Nephron progenitor cell (in vitro differentiated cells): ENCODE data around the gene COPE.

Source experiments
- DNase-seq: peaks from one replicate; pipeline ENCODE4 v3.0.0; 2021
- H3K27ac Mint-ChIP-seq: 2 replicates; pipeline ENCODE4 v1.8.0; 2021; ENCODE audit warnings: mild to moderate bottlenecking, moderate library complexity, mixed read lengths
- H3K27me3 Mint-ChIP-seq: 2 replicates; pipeline ENCODE4 v1.8.0; 2021; ENCODE audit warnings: mild to moderate bottlenecking, low read depth, mixed read lengths; ENCODE audit not compliant: poor library complexity
- H3K36me3 Mint-ChIP-seq: 2 replicates; pipeline ENCODE4 v1.8.0; 2021; ENCODE audit warnings: low read depth, mixed read lengths
- H3K4me1 Mint-ChIP-seq: 2 replicates; pipeline ENCODE4 v1.8.0; 2021; ENCODE audit warnings: mixed read lengths
- H3K4me3 Mint-ChIP-seq: 2 replicates; pipeline ENCODE4 v1.8.0; 2021; ENCODE audit warnings: mild to moderate bottlenecking, moderate library complexity, mixed read lengths
- H3K9me3 Mint-ChIP-seq: 2 replicates; pipeline ENCODE4 v1.8.0; 2021; ENCODE audit warnings: mild to moderate bottlenecking, moderate library complexity, mixed read lengths
- CTCF ChIP-seq: fragments of 200-600 bp; sonication (generic); IDR thresholded peaks from 2 replicates; pipeline ENCODE4 v1.5.0; 2021; ENCODE audit warnings: antibody characterized with exemption

COPE gene

DNA sequence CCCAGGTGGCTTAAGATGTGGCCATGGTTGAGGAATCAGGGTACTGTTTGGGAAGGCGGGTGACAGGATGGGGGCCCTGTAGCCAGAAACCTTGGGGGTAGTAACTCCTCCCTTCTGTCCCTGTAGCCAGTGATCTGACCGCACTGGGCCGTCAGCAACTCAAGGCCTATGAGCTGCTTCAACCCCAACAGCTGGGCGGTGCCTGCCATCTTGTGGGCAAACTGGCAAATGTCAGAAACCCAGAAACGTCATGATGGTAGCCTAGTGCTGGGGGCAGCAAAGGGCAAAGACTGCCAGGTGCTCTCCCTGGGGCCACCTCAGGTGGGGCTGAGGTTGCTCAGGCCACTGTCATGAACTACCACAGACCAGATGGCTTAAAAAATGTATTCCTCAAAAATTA lies 3.5 kb downstream of the COPE start:
- TF ChIP-seq CTCF: peak; percentile 27
- no peak overlapping the region for H3K27ac Mint-ChIP-seq
- no peaks in the 10 kb centered on the region for H3K9me3 Mint-ChIP-seq
- peaks cover 19% of the 10 kb centered on the region for H3K36me3 Mint-ChIP-seq
- no peak overlapping the region for H3K4me3 Mint-ChIP-seq
- peaks cover 9% of the 10 kb centered on the region for H3K27me3 Mint-ChIP-seq
- H3K4me1 Mint-ChIP-seq: peaks cover 27% of the 10 kb centered on the region
- DNase-seq: peak; percentile 40

- H3K27me3 Mint-ChIP-seq: peaks cover 2% of the 10 kb centered on the region
- peaks cover 10% of the 10 kb centered on the region for H3K4me1 Mint-ChIP-seq
- no peak for TF ChIP-seq CTCF
- no peak overlapping the region for H3K27ac Mint-ChIP-seq
- H3K4me3 Mint-ChIP-seq: no peak overlapping the region
- peaks cover 23% of the 10 kb centered on the region for H3K36me3 Mint-ChIP-seq
- DNase-seq: no peak
- H3K9me3 Mint-ChIP-seq: no peaks in the 10 kb centered on the region
These were observed 5.7 kb downstream of the COPE start for GRCh38 chr19:18913466-18913865.

DNA sequence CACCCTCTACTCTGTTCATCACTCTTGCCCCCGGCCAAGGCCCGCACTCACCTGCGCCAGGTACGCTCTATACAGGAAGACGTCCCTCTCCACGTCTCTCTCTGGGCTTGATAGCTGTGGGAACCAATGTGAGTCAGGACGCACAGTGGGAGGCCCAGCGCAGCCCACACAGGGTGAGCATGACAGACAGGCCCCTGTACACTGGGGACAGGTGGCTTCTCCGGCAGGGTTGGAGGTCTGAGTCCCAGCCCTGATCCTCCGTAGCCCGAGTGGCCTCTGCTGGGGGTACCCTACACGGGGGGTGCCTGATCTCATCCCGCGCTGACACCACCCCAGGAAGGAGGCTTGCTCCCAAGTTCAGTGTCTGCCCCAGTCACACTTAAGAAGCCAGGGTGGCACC lies 6.3 kb downstream of the COPE start:
- H3K27ac Mint-ChIP-seq: no peak overlapping the region
- H3K4me3 Mint-ChIP-seq: no peak overlapping the region
- DNase-seq: no peak
- peaks cover 23% of the 10 kb centered on the region for H3K36me3 Mint-ChIP-seq
- no peaks in the 10 kb centered on the region for H3K9me3 Mint-ChIP-seq
- H3K27me3 Mint-ChIP-seq: peaks cover 2% of the 10 kb centered on the region
- no peak for TF ChIP-seq CTCF
- peaks cover 6% of the 10 kb centered on the region for H3K4me1 Mint-ChIP-seq

DNA sequence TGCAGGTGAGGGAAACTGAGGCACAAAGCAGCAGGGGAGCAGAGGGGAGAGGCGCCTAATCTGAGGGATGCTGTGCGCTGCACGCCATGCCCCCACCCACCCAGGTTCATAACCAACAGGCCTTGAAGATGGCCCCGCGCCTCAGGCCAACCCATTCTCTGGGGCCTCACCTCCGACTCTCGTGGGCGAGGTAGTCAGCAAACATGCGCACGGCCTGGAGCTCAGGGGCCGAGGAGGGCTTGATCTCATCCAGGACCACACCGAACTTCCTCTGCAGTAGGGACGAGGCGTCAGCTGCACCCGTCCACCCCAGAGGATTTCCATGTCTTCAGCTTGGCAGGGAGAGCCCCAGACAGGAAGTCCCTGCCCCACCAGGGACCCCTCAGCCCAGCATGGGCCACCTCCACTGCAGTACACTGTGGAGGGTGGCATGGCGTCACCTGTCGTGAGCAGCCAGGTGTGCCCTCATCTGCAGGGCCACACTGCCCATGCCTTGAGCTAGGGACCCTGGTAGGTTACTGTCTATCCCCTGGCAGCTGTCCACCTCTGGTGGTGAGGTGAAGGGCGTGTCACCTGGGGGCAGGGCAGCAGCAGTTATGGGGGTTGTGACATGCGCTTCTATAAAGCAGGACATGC lies 8.3 kb downstream of the COPE start:
- Mint-ChIP-seq H3K9me3 (no peaks in the 10 kb centered on the region), H3K27me3 (peaks cover 2% of the 10 kb centered on the region), H3K27ac (no peak overlapping the region), H3K36me3 (peaks cover 17% of the 10 kb centered on the region), H3K4me1 (no peaks in the 10 kb centered on the region), H3K4me3 (no peak overlapping the region)
- TF ChIP-seq CTCF: no peak
- no peak for DNase-seq

DNA sequence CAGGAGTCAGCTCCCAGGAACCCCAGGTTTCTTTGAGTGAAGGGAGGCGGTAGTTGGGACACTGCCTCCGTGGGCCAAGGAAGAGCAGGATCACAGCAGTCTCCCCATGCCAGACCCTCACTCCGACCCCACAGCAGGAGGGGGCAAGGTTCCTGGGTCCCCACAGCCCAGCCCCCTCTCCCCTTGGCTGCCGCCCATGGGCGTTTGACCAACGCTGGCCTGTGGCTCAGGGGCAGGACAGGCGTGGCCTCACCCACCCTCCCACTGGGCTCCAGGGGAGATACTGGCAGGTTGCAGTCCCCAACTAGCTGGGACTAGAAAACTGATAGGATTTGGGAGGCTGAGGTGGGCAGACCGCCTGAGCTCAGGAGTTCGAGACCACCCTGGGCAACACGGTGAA lies 9.2 kb downstream of the COPE start:
- Mint-ChIP-seq H3K9me3 (no peaks in the 10 kb centered on the region), H3K36me3 (peaks cover 13% of the 10 kb centered on the region), H3K4me1 (peaks cover 6% of the 10 kb centered on the region), H3K27ac (no peak overlapping the region), H3K27me3 (no peaks in the 10 kb centered on the region), H3K4me3 (no peak overlapping the region)
- TF ChIP-seq CTCF: no peak
- DNase-seq: no peak

DNA sequence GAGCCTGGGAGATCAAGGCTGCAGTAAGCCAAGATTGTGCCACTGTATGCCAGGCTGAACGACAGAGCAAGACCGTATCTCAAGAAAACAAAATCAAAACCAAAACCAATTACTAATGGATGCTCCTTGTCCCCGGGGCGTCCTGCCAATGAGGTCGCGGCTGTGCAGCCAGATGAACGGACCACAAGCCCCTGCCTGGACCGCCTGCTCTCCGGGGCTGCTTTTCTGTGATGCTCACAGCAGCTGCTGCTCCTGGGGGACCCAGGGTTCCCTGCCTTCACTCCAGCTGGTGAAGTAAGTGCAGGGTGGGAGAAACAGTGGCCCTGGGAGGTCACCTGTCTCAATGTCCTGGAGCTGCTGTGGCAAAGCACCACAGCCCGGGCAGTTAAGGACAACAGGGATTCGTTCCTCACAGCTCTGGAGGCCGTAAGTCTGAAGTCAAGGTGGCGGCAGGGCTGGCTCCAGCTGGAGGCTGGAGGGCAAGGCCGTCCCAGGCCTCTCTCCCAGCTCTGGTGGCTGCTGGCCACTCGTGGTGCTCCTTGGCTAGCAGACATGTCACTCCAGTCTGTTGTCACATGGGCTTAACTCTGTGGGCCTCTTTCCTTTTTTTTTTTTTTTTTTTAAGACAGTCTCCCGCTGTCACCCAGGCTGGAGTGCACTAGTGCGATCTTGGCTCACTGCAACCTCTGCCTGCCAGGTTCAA lies 10.1 kb downstream of the COPE start:
- Mint-ChIP-seq H3K36me3 (peaks cover 13% of the 10 kb centered on the region), H3K27ac (no peak overlapping the region), H3K9me3 (no peaks in the 10 kb centered on the region), H3K4me1 (peaks cover 7% of the 10 kb centered on the region), H3K27me3 (no peaks in the 10 kb centered on the region), H3K4me3 (no peak overlapping the region)
- no peak for DNase-seq
- no peak for TF ChIP-seq CTCF
